ENCODE measurements around the gene AFMID. TPM values are rescaled to one million over a fixed set of nuclear protein-coding genes. Genes with fewer than 3 reads are reported as not detected.

Gene AFMID
- total and polyA plus RNA-seq, 2 experiments from 2014 or later: 38.0 to 47.5 TPM

DNA sequence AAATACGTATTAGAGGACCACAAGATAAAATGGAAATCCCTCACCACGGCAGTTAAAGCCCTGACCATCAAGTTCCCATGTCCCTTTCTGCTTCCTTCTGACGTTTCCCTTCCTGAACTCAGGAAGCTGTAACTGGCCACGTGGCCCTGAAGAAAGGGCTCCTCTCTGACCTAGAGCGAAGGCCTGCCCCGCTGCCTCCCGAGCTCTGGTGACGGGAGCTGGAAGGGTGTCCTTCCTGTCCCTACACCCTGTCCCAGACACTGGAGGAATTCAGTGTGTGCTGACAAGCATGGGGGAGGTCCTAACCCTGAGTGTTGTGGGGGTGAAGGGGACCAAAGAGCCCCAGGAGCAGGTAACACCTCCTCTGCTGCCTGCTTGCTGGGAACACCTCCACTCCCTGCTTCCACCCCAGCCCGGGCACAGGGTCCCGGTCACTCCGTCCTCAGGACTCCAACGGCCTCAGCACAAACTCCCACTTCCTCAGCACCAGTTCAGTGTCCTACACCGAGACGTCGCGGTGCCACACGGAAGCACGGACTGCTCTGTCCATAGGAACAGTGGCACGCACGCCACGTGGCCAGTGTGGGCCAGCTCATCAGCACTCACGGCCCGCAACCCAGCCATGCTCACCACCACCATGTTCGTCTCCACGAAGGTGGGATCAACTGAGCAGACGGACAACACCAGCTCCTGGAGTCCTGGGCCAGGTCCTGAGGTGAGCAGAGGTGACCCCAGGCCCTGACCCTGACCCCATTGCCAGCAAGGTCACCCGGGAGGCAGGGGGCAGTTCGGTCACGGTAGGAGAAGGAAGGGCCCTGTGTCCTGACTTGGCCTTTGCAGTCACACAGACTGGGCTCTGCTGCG, 61.1 kb downstream of the AFMID start:
- Histone ChIP-seq H3K79me2 (replicated peaks; ENCODE audit: insufficient read depth) (no peaks in the 10 kb centered on the region), H2AFZ (no peak overlapping the region), H3K4me1 (ENCODE audit: insufficient read depth) (peaks cover 5% of the 10 kb centered on the region; the same call in 1 of the 2 replicates), H4K20me1 (replicated peaks; ENCODE audit: insufficient read depth) (no peaks in the 10 kb centered on the region), H3K4me3 (no peak overlapping the region), H3K36me3 (ENCODE audit: insufficient read depth) (no peaks in the 10 kb centered on the region), H3F3A (replicated peaks; ENCODE audit: low read depth) (no peaks in the 10 kb centered on the region), H3K27ac (ENCODE audit: low read depth) (no peak overlapping the region), H3K27me3 (ENCODE audit: insufficient read depth) (no peaks in the 10 kb centered on the region), H3K4me2 (no peak overlapping the region), H3K9me2 (ENCODE audit: insufficient read depth) (no peaks in the 10 kb centered on the region)
- Mint-ChIP-seq H3K36me3 (ENCODE audit: low read depth) (peaks cover 3% of the 10 kb centered on the region; the same call in 1 of the 3 replicates), H3K27me3 (ENCODE audit: insufficient read depth, low read depth, poor library complexity) (peaks cover 21% of the 10 kb centered on the region), H3K4me3 (no peak overlapping the region), H3K9me3 (peaks cover 7% of the 10 kb centered on the region; the same call in 2 of the 3 replicates), H3K4me1 (peaks cover 21% of the 10 kb centered on the region; the same call in 2 of the 3 replicates), H3K27ac (no peak overlapping the region; the same call in 1 of the 2 replicates)
- no peak for ATAC-seq
- no peak for DNase-seq (ENCODE audit: low spot score)
- TF ChIP-seq, protein P1, sequence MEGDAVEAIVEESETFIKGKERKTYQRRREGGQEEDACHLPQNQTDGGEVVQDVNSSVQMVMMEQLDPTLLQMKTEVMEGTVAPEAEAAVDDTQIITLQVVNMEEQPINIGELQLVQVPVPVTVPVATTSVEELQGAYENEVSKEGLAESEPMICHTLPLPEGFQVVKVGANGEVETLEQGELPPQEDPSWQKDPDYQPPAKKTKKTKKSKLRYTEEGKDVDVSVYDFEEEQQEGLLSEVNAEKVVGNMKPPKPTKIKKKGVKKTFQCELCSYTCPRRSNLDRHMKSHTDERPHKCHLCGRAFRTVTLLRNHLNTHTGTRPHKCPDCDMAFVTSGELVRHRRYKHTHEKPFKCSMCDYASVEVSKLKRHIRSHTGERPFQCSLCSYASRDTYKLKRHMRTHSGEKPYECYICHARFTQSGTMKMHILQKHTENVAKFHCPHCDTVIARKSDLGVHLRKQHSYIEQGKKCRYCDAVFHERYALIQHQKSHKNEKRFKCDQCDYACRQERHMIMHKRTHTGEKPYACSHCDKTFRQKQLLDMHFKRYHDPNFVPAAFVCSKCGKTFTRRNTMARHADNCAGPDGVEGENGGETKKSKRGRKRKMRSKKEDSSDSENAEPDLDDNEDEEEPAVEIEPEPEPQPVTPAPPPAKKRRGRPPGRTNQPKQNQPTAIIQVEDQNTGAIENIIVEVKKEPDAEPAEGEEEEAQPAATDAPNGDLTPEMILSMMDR (conservative IDR thresholded peaks at IDR 0.05; ENCODE audit: low read depth in 2 of 2): no peak
- TF ChIP-seq, protein P2, sequence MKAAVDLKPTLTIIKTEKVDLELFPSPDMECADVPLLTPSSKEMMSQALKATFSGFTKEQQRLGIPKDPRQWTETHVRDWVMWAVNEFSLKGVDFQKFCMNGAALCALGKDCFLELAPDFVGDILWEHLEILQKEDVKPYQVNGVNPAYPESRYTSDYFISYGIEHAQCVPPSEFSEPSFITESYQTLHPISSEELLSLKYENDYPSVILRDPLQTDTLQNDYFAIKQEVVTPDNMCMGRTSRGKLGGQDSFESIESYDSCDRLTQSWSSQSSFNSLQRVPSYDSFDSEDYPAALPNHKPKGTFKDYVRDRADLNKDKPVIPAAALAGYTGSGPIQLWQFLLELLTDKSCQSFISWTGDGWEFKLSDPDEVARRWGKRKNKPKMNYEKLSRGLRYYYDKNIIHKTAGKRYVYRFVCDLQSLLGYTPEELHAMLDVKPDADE (IDR thresholded peaks at IDR 0.05): no peak
- TF ChIP-seq NANOG (IDR thresholded peaks at IDR 0.05; ENCODE audit: borderline replicate concordance): no peak
- no peak for TF ChIP-seq CREB1 (CRISPR knock-in tag; IDR thresholded peaks at IDR 0.05; ENCODE audit: low read depth)

DNA sequence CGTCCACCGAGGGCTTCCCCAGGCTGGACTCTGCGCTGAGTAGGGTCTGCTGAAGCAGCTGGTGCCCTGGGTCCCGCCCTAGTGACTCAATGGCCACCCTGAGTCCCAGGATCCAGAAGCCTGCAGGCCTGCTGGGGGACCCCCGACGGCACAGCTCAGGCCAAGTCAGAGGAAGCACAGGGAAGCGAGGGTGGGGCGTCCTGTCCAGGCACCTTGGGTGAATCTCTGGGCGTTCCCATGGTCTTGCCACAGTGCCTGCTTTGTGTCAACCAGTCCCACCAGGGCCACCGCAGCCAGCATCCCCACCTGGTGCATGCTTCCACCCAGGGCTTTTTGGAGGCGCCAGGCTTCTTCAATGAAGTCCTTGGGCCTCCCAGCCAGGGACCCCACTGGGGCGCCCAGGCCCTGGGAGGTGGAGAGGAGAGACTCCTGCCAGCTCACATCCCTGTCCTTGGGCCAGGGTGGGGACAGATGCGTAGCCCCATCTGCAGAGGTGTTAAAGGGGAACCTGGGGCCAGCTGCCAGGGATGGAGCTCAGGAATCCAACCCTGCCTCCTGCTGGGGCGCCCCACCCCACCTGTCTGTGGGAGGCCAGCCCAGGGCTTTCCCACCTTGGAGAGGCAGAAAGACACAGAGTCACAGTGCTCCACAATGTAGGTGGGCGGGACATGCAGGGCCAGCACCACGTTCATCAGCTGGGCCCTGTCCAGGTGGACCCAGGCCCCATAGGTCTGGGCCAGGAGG, 62.1 kb downstream of the AFMID start:
- H2AFZ ChIP-seq: no peak overlapping the region
- H3K27me3 ChIP-seq (ENCODE audit: insufficient read depth): no peaks in the 10 kb centered on the region
- no peaks in the 10 kb centered on the region for H3K79me2 ChIP-seq (replicated peaks; ENCODE audit: insufficient read depth)
- H3K27ac Mint-ChIP-seq: no peak overlapping the region
- H3K4me3 ChIP-seq: no peak overlapping the region
- H3F3A ChIP-seq (replicated peaks; ENCODE audit: low read depth): peaks cover 6% of the 10 kb centered on the region
- H3K27me3 Mint-ChIP-seq (ENCODE audit: insufficient read depth, low read depth, poor library complexity): peaks cover 24% of the 10 kb centered on the region
- no peak overlapping the region for H3K4me2 ChIP-seq
- TF ChIP-seq POLR2AphosphoS5 (IDR thresholded peaks at IDR 0.05; ENCODE audit: low read depth) (no peak), EZH2 (IDR thresholded peaks at IDR 0.05; ENCODE audit: low read depth, unreplicated experiment) (no peak), STAT1 (IDR thresholded peaks at IDR 0.05; ENCODE audit: unreplicated experiment) (no peak), EZH2phosphoT487 (IDR thresholded peaks at IDR 0.05; ENCODE audit: unreplicated experiment) (no peak), CREB1 (CRISPR knock-in tag; IDR thresholded peaks at IDR 0.05; ENCODE audit: low read depth) (no peak), NANOG (IDR thresholded peaks at IDR 0.05; ENCODE audit: borderline replicate concordance) (no peak), ZNF331 (CRISPR knock-in tag; IDR thresholded peaks at IDR 0.05; ENCODE audit: low read depth) (no peak)
- TF ChIP-seq, protein P2 (IDR thresholded peaks at IDR 0.05): no peak
- TF ChIP-seq, protein P1 (conservative IDR thresholded peaks at IDR 0.05; ENCODE audit: low read depth in 2 of 2): no peak
- H3K36me3 Mint-ChIP-seq (ENCODE audit: low read depth): peaks cover 3% of the 10 kb centered on the region; the same call in 1 of the 3 replicates
- no peak overlapping the region for H3K4me3 Mint-ChIP-seq
- no peak for DNase-seq (ENCODE audit: low spot score)
- H3K27ac ChIP-seq (ENCODE audit: low read depth): no peak overlapping the region
- H3K9me3 Mint-ChIP-seq: peaks cover 7% of the 10 kb centered on the region; the same call in 2 of the 3 replicates
- ATAC-seq: no peak
- peaks cover 24% of the 10 kb centered on the region; the same call in 2 of the 3 replicates for H3K4me1 Mint-ChIP-seq
- H3K4me1 ChIP-seq (ENCODE audit: insufficient read depth): peaks cover 12% of the 10 kb centered on the region
- H3K9me2 ChIP-seq (ENCODE audit: insufficient read depth): no peaks in the 10 kb centered on the region
- H4K20me1 ChIP-seq (replicated peaks; ENCODE audit: insufficient read depth): no peaks in the 10 kb centered on the region
- H3K36me3 ChIP-seq (ENCODE audit: insufficient read depth): no peaks in the 10 kb centered on the region
